Keratinocyte (primary cell): Measurements from ENCODE around the gene GADD45B. TPM values are rescaled to one million over a fixed set of nuclear protein-coding genes. Genes with fewer than 3 reads are reported as not detected.
A peak's percentile ranks its signal among the peaks of the same experiment; 100 is the strongest.
"Not testable (repeated sequence)": the region's sequence is repeated elsewhere in the genome, so short reads cannot be mapped to it uniquely, and the experiment has no call there.

Source experiments
- DNase-seq: peaks from one replicate; pipeline ENCODE4 v3.0.0-alpha.2; 2011; ENCODE audit warnings: low read depth, missing footprints, low spot score
- FAIRE-seq: peaks from 2 replicates; lab custom pipeline; 2011; peaks lifted over from hg19 to GRCh38; lab: Jason Lieb, UNC
- H2AFZ ChIP-seq: 2 replicates; pipeline ENCODE4 v1.6.0; 2012; ENCODE audit warnings: low read length, control low read depth, inconsistent platforms; ENCODE audit not compliant: control insufficient read depth
- H3K27ac ChIP-seq: 2 replicates; pipeline ENCODE4 v1.5.1; 2011; ENCODE audit warnings: low read length; ENCODE audit not compliant: control insufficient read depth, insufficient read depth
- H3K27me3 ChIP-seq: 3 replicates; pipeline ENCODE4 v1.6.0; 2011; ENCODE audit warnings: low read length; ENCODE audit not compliant: control insufficient read depth, insufficient read depth; ENCODE audit errors: extremely low read depth
- H3K36me3 ChIP-seq, 2 experiments: 2 replicates in 1 of 2; 3 replicates in 1 of 2; pipeline ENCODE4 v1.5.1; 2011; ENCODE audit warnings: low read length in 2 of 2, mild to moderate bottlenecking in 1 of 2; ENCODE audit not compliant: control insufficient read depth in 2 of 2, insufficient read depth in 2 of 2; ENCODE audit errors: extremely low read depth in 1 of 2
- H3K4me1 ChIP-seq: 3 replicates; pipeline ENCODE4 v1.5.1; 2011; ENCODE audit warnings: low read length; ENCODE audit not compliant: control insufficient read depth, insufficient read depth; ENCODE audit errors: extremely low read depth
- H3K4me2 ChIP-seq: 3 replicates; pipeline ENCODE4 v1.6.0; 2011; ENCODE audit warnings: low read depth, low read length; ENCODE audit not compliant: control insufficient read depth, insufficient read depth; ENCODE audit errors: extremely low read depth
- H3K4me3 ChIP-seq, 3 experiments: fragments of 200-600 bp in 1 of 3; sonication (generic) in 1 of 3; 2 replicates in 2 of 3; 3 replicates in 1 of 3; pipeline ENCODE4 v1.5.1; 2011 to 2016; ENCODE audit warnings: low read length in 3 of 3, mild to moderate bottlenecking in 3 of 3, control low read depth in 2 of 3, inconsistent platforms in 1 of 3, low read depth in 1 of 3, mixed read lengths in 1 of 3, mixed run types in 1 of 3, moderate library complexity in 1 of 3; ENCODE audit not compliant: control insufficient read depth in 2 of 3, insufficient read depth in 2 of 3; ENCODE audit errors: extremely low read depth in 1 of 3
- H3K79me2 ChIP-seq: 2 replicates; pipeline ENCODE4 v1.6.0; 2012; ENCODE audit warnings: low read length; ENCODE audit not compliant: control insufficient read depth, insufficient read depth
- H3K9ac ChIP-seq: 3 replicates; pipeline ENCODE4 v1.6.0; 2011; ENCODE audit warnings: low read length; ENCODE audit not compliant: control insufficient read depth, insufficient read depth; ENCODE audit errors: extremely low read depth
- H3K9me1 ChIP-seq: 3 replicates; pipeline ENCODE4 v1.6.0; 2011; ENCODE audit warnings: low read length; ENCODE audit not compliant: control insufficient read depth, insufficient read depth; ENCODE audit errors: extremely low read depth
- H3K9me3 ChIP-seq: 2 replicates; pipeline ENCODE4 v1.5.1; 2012; ENCODE audit warnings: low read depth, low read length; ENCODE audit not compliant: control insufficient read depth
- H4K20me1 ChIP-seq: 3 replicates; pipeline ENCODE4 v1.6.0; 2011; ENCODE audit warnings: low read length; ENCODE audit not compliant: control insufficient read depth, insufficient read depth; ENCODE audit errors: extremely low read depth
- EZH2 ChIP-seq: IDR thresholded peaks from one replicate; pipeline ENCODE4 v1.6.1; 2012; ENCODE audit warnings: inconsistent platforms, mild to moderate bottlenecking, low read length, moderate library complexity
- dilution Hi-C: fragments of 300-500 bp; cut with MboI; formaldehyde crosslinking; loops from one replicate; pipeline ENCODE4 v1.7.0; 2020; ENCODE audit warnings: low sequenced_read_pairs; ENCODE audit not compliant: extremely low pct_ligation_motif_present
- polyA plus RNA-seq, 5 experiments: library from polyadenylated mRNA; depleted of rRNA in 3 of 5; stranded (reverse) in 3 of 5; stranded (forward) in 1 of 5; unstranded in 1 of 5; fragments of >200 nt; gene quantifications; 1 replicate in 1 of 5; 2 replicates in 3 of 5; 3 replicates in 1 of 5; pipeline versions ENCODE4 v1.2.1 to v1.2.3, GENCODE V29; 2011 to 2012; ENCODE audit warnings: missing spikeins in 2 of 5, low read depth in 1 of 5, low replicate concordance in 1 of 5
- TF ChIP-seq, protein P1 (sequence below), 3 experiments: IDR thresholded peaks in 1 of 3; conservative IDR thresholded peaks in 1 of 3; optimal IDR thresholded peaks in 1 of 3; 2 replicates in 2 of 3; 3 replicates in 1 of 3; pipeline versions ENCODE3 to v1.5.1; 2011; ENCODE audit warnings: low read length in 3 of 3, mild to moderate bottlenecking in 3 of 3, moderate library complexity in 2 of 3, control low read depth in 1 of 3, inconsistent platforms in 1 of 3; ENCODE audit not compliant: insufficient read depth in 2 of 3; ENCODE audit errors: extremely low read depth in 1 of 3

GADD45B gene
- polyA plus RNA-seq, 1 donor (not counting 4 experiments of a cell fraction or from before 2014, with no cell fraction given), result 20.6 TPM

DNA sequence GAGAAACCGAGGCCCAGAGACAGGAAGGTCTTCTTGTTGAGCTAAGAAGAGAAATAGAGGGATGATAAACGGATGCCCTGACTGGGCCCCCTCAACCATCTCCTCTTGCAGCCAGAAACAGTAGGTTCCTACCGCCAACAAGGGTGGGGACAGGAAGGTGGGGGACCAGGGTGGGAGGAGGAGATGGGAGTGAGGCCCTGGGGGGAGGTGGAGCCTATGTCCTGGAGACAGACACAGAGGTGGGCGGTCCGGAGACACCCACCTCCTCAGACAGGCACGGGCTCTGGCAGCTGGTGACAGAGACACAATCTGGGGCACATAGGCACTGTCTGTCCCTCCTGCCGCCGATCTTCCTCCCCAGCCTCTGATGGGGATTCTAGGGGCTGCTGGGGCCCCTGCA, 16.9 kb downstream of the GADD45B start:
- Histone ChIP-seq H3K36me3 (no peaks in the 10 kb centered on the region), H3K9me1 (no peaks in the 10 kb centered on the region), H3K4me3 (no peak overlapping the region), H3K4me2 (no peak overlapping the region), H4K20me1 (peaks cover 7% of the 10 kb centered on the region), H3K27me3 (peaks cover 16% of the 10 kb centered on the region), H3K4me1 (peaks cover 45% of the 10 kb centered on the region), H3K79me2 (no peaks in the 10 kb centered on the region), H3K9me3 (no peaks in the 10 kb centered on the region), H2AFZ (no peak overlapping the region), H3K27ac (no peak overlapping the region), H3K9ac (no peak overlapping the region)
- no peak for DNase-seq
- TF ChIP-seq, protein P1, sequence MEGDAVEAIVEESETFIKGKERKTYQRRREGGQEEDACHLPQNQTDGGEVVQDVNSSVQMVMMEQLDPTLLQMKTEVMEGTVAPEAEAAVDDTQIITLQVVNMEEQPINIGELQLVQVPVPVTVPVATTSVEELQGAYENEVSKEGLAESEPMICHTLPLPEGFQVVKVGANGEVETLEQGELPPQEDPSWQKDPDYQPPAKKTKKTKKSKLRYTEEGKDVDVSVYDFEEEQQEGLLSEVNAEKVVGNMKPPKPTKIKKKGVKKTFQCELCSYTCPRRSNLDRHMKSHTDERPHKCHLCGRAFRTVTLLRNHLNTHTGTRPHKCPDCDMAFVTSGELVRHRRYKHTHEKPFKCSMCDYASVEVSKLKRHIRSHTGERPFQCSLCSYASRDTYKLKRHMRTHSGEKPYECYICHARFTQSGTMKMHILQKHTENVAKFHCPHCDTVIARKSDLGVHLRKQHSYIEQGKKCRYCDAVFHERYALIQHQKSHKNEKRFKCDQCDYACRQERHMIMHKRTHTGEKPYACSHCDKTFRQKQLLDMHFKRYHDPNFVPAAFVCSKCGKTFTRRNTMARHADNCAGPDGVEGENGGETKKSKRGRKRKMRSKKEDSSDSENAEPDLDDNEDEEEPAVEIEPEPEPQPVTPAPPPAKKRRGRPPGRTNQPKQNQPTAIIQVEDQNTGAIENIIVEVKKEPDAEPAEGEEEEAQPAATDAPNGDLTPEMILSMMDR (optimal IDR thresholded peaks at IDR 0.05 in 1 of 3, IDR thresholded peaks at IDR 0.05 in 1 of 3, conservative IDR thresholded peaks at IDR 0.05 in 1 of 3; ENCODE audit: extremely low read depth in 1 of 3, insufficient read depth in 2 of 3, low read length in 3 of 3), result no peak
- no peak for TF ChIP-seq EZH2
- dilution Hi-C loops, result no loop called here
- no peak for FAIRE-seq

DNA sequence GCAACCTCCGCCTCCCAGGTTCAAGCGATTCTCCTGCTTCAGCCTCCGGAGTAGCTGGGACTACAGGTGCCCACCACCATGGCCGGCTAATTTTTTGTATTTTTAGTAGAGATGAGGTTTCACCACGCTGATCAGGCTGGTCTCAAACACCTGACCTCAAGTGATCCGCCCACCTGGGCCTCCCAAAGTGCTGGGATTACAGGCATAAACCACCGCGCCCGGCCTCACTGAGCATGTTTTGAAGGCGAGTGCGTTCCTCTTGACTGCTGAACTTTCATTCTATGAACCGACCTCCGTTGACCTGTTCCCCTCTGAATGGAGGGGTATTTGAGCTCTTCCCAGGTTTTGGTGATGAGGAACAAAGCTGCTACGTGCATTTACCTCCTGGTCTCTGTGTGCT, 17.5 kb downstream of the GADD45B start:
- H3K9me3 ChIP-seq, H4K20me1 ChIP-seq, H3K4me3 ChIP-seq, DNase-seq, H3K36me3 ChIP-seq, H3K27ac ChIP-seq, H2AFZ ChIP-seq, dilution Hi-C loops, H3K4me2 ChIP-seq, FAIRE-seq, H3K9me1 ChIP-seq, H3K9ac ChIP-seq, H3K79me2 ChIP-seq: not testable (repeated sequence)
- peaks cover 45% of the 10 kb centered on the region for H3K4me1 ChIP-seq
- H3K27me3 ChIP-seq, result peaks cover 14% of the 10 kb centered on the region

DNA sequence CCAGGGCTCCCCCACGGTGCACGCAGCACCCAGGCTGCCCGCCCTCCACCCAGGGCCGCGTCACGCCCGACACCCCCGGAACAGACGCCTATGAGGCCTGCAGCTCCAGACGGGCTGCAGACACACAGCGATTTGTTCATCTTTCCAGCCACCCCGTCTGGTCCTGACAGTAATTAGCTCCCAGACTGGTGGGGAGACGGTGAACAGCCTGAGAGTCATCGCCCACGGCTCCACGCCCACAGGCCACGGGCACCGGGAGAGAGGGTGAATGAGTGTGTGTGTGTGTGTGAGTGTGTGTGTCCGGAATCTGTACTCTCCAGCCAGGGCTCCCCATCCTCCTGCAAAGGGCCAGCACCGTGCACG, 18.1 kb downstream of the GADD45B start:
- dilution Hi-C loops, result no loop called here
- Histone ChIP-seq H3K27me3 (peaks cover 8% of the 10 kb centered on the region), H2AFZ (peak overlapping the region; percentile 35), H3K9me3 (no peaks in the 10 kb centered on the region), H4K20me1 (peaks cover 7% of the 10 kb centered on the region), H3K4me1 (peaks cover 48% of the 10 kb centered on the region), H3K4me3 (peak overlapping the region in 2 of 3 experiments; percentile 21 to 71), H3K9me1 (no peaks in the 10 kb centered on the region), H3K27ac (no peak overlapping the region), H3K79me2 (no peaks in the 10 kb centered on the region), H3K9ac (no peak overlapping the region), H3K36me3 (no peaks in the 10 kb centered on the region), H3K4me2 (peak overlapping the region; percentile 93)
- no peak for TF ChIP-seq EZH2
- TF ChIP-seq, protein P1 (optimal IDR thresholded peaks at IDR 0.05 in 1 of 3, IDR thresholded peaks at IDR 0.05 in 1 of 3, conservative IDR thresholded peaks at IDR 0.05 in 1 of 3; ENCODE audit: extremely low read depth in 1 of 3, insufficient read depth in 2 of 3, low read length in 3 of 3), result no peak
- FAIRE-seq (no peak), DNase-seq (no peak)
